NCI-H2081 treated with DMSO at 0.1 percent for 48 hours (cell line): ENCODE data around the gene PYGO2.

Source experiments
- DNase-seq: peaks from one replicate; lab custom pipeline; 2025; lab: John Stamatoyannopoulos, UW

PYGO2 gene

GRCh38 chr1:154960446-154961136, 991 bp downstream of the PYGO2 start:
- no peak for DNase-seq

GRCh38 chr1:154959426-154959780, 2.2 kb downstream of the PYGO2 start:
- no peak for DNase-seq

DNA sequence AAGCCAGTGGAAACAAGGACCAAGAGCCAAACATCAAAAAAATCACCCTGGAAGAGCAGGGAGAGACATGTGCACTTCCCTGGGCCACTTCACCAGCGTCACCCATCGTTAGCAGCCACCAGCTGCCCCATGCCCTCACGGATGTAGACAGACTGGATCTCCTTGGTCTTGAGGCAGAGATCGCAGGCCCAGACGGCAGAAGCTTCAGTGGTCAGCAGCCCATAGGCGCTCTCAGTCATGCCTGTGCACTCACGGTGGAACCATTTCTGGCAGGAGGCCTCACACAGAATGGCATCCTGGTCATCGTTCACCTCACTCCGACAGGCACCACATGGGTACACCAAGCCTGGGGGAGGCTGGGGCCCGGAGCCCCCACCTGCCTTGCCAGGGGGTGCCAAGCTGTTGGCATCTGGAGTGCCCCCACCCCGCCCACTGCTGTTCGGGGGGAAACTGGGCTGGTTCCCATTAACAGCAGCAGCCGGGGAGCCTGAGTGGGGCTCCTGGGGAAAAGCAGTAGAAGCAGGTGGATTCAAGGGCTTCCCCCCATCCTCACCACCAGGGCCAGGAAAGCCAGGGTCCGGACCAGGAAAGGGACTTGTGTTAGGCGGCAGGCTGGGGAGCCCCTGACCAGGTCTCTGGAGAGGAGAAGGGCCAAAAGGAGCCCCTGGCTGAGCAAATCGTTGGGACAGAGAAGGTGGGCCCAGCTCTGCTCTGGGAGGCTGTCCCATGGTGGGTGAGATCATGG, 2.7 kb downstream of the PYGO2 start:
- DNase-seq: no peak

GRCh38 chr1:154958036-154958435, 3.5 kb downstream of the PYGO2 start:
- no peak for DNase-seq

DNA sequence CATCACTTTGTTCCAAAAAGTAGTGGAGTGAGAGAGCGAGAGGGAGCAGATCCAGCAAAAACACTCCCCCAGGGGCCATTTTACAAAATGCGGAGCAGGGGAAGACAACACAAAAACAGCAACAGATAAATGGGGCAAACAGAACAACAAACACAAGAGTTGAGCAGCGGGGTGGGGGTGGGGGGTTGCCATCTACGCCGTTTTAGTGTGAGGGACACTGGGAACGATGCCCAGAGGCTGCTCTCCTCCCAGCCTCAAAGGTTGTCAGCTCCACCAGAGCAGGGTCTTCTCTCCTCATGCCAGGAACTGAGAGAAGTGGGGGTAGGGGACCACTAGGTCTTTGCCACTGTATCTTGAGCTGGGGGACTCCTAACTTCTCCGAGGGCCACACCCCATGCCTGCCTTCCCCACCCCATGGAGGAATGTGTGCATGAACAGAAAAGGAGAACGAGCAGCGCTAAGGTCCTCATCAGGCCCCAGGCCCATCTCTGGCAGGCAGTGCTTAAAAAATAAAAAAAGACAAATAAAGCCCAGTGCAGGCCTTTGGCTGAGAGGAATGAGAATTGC, 4.4 kb downstream of the PYGO2 start:
- no peak for DNase-seq

DNA sequence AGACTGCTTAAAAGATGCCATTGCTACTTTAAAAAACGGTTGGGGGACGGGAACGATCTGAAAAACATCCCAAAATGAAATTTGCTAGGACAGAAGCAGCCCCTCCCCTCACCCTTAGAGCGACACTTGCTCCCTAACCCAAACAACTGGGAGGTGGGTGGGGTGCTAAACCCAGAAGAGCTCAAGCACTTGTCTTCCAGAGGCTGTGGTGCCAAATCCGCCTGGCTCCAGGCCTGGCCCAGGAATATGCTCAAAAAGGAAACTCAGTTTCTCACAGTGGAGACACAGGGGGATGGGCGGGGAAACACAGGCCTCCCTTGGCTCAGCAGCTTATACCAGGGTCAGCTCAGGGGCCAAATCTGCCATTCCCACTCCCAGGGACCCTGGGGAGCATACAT, 5.0 kb downstream of the PYGO2 start:
- DNase-seq: no peak

- DNase-seq: peak; percentile 30
Observed at GRCh38 chr1:154955718-154956543, 5.7 kb downstream of the PYGO2 start, which contains the start of gene PBXIP1. Gene PBXIP1, minus strand, starts transcription at chr1:154956099. Its CDS starts 2,378 bp downstream, at chr1:154953721.

GRCh38 chr1:154955039-154955717, 6.4 kb downstream of the PYGO2 start:
- no peak for DNase-seq

GRCh38 chr1:154954541-154954940, 7.0 kb downstream of the PYGO2 start:
- DNase-seq: no peak

DNA sequence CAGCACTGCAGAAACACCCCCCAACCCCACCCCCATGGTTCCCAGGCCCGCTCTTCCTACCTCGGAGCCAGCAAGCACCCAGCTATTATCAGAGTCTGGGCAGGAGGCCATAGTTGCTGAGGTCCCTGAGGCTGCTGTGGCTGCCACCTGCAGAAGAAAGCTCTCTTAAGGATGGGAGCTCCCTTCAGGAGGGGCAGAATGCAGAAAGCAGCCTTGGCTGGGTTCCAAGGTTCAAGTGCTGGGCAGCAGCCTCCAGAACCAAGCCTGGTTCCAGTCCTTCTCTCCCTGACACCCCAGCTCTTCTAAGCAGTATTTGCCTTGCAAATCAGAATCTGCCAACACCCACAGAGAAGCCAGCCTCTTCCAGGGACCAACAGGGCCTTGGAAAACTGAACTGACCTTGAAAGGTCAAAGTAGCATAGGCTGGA, 8.0 kb downstream of the PYGO2 start:
- DNase-seq: no peak

- no peak for DNase-seq
Observed at GRCh38 chr1:154952664-154953063, 8.9 kb downstream of the PYGO2 start.

GRCh38 chr1:154951901-154952657, 9.5 kb downstream of the PYGO2 start:
- DNase-seq: no peak

GRCh38 chr1:154948079-154948478, 13.5 kb downstream of the PYGO2 start:
- DNase-seq: no peak

DNA sequence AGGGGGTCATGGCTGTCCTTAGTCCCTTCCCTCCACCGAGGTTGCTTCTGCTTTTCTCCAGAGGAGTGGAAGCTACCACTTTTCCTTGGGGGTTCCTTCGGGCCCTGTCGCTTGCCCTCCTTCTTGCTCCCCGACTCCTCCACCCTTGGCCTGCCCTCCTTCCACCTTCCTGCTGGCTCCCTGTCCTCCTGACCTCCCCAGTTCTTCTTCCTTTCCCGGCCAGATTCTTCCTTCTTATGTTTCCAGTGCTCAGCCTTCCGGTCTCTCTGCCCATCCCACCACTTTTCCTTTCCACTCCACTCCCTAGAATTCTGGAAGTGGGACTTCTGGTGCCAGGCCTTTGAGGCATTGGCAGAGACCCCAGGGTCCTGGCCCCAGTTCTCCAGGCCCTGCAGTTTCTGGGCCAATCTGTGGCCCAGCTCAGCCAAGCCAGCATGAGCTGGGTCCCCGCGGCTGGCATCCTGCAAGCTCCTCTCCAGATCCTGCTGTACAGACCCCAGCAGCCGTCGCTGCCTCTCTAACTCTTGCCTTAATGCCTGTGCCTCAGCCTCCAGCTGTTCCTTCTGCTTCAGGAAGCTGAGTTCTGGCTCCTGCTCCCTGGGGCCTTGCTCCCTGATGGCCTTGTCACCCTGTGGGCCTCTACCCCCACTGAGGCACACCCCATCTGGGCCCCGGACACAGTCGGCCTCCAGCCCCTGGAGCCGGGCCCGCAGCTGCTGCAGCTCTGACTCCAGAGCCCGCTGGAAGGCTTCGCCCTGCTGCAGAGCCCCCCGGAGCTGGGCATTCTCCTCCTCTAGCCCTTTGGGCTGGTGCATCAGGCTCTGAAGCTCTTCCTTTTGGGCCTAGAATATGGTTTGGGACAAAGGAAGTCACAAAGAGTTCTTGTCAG, 15.4 kb downstream of the PYGO2 start:
- DNase-seq: no peak

- no peak for DNase-seq
Observed at GRCh38 chr1:154945160-154945961, 16.2 kb downstream of the PYGO2 start.

DNA sequence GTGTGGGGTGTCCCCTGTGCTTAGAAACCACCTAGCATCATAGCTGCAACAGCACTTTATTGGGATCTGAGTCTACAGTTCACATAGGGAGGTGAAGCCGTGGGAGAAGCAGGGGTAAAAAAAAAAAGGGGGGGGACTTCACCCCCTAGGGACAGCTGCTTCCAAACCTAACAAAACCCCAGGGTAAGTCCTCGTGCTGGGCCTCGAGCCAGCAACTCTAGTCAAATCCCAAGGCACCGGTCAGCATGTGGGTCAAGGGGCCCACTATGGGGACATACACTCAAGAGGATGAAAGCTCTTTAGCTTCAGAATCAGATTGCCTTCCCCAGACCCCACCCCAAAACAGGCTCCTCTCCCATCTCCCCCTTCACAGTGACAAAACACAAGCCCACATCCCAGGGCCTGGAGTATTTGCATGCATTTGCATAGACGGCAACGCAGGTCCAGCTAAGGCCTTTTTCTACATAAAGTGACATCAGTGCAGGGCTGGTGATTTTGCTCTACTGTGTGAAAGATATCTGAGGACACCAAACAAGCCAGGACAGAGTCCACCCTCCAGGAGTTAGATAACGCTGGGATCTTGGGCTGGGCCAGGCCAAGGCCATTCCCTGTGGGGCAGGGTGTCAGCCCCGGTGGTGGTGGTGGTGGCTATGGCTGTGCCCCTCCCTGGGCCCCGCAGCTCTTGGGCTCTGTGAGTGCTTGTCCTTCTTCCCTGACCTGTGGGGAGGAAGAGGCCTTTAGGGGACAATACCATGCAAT, 17.0 kb downstream of the PYGO2 start:
- no peak for DNase-seq

DNA sequence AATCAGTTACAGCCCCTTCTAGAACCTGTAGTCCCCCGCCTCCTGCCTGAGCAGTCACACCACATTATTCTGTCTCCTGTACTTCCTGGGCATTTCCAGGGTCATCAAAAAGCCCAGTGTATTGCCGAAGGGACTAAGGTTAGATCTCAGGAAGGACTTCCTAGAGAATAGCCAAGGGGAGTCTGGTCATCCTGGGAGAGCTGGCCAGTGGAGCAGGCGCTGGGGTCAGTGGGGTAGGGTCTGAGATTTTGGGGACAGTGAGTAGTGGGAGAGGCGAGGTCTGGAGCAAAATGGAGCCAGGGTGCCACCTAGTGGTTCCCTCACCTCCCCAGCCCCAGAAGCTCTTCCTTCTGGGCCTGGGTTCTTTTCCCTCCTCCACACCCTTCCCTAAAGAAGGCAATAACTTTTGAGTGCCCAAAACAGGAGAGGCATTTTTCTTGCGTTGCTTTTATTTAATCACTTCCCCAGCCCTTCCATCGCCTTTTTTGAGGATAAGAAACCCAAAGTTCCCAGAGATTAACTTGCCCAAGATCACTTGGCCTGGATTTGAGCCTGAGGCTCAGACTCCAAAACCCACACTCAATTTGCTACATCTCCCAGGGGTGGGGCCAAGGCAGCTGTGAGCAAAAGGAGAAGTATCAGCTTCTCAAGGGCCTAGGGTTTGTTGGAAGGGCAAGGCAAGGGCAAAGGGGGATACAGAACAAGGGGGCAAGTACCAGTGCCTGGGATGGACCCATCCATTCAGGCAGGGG, 17.8 kb downstream of the PYGO2 start:
- no peak for DNase-seq
